ENCODE measurements around the gene EPC2.

DNA sequence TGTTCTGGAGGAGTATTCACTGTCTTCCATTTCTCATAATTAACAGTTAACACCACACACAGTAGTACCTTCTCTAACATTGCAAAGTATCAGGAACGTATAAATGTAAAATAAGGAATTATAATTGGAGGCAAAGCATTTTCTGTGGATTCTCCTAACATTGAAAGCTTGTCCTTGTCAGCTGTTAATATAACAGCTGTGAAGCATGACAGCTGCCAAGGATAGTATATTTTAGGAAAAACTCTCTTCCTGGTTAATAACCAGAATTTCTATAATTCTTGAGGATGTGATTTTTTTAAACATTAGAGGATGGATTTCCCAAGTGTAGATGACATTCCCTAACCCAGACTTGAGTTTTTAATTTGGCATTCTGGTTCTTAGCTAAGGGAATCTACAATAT is 110.3 kb downstream of the EPC2 start:
- TF ChIP-seq, protein P1, sequence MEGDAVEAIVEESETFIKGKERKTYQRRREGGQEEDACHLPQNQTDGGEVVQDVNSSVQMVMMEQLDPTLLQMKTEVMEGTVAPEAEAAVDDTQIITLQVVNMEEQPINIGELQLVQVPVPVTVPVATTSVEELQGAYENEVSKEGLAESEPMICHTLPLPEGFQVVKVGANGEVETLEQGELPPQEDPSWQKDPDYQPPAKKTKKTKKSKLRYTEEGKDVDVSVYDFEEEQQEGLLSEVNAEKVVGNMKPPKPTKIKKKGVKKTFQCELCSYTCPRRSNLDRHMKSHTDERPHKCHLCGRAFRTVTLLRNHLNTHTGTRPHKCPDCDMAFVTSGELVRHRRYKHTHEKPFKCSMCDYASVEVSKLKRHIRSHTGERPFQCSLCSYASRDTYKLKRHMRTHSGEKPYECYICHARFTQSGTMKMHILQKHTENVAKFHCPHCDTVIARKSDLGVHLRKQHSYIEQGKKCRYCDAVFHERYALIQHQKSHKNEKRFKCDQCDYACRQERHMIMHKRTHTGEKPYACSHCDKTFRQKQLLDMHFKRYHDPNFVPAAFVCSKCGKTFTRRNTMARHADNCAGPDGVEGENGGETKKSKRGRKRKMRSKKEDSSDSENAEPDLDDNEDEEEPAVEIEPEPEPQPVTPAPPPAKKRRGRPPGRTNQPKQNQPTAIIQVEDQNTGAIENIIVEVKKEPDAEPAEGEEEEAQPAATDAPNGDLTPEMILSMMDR (conservative IDR thresholded peaks at IDR 0.05; ENCODE audit: low read length) = no peak
- no peak for TF ChIP-seq EZH2phosphoT487 (IDR thresholded peaks at IDR 0.05; ENCODE audit: borderline replicate concordance, low read depth, low read length)
